ENCODE data around the gene PRKAR1A.

PRKAR1A gene

DNA sequence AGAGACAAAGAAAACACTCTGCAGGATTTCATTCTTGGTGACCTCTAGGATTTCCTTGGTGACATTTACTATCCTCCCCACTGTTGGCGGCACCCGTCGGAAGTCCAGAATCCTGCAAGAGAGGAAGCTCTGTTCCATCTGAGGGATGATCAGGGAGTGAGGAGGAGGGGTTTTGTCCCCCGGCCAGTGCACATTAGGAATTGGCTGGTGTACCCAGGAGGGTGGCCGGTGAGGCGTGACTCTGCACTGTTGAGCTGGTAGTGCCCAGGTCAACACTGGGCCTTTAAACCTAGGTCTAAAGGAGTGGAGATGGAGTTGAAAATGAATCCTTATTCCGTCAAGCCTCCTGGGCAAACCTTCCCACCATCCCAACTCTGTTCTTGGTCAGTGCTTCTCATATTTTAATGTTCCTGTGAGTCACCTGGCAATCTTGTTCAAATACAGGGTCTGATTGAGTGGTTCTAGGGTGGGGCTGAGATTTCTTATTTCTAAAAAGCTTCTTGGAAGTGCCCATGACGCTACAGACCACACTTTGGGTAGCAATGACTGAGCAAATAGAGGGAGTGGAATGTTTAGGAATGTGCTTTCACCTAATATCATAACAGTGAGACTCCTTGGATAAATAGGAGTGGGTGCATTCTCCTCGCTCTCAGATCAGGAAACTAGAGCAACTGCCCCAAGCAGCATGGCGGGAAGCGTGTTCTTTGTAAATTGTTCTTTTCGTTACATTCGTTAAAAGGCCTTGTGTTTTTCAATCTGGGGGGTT is 30.7 kb downstream of the PRKAR1A start:
- DNase-seq (ENCODE audit: low read depth): no peak

DNA sequence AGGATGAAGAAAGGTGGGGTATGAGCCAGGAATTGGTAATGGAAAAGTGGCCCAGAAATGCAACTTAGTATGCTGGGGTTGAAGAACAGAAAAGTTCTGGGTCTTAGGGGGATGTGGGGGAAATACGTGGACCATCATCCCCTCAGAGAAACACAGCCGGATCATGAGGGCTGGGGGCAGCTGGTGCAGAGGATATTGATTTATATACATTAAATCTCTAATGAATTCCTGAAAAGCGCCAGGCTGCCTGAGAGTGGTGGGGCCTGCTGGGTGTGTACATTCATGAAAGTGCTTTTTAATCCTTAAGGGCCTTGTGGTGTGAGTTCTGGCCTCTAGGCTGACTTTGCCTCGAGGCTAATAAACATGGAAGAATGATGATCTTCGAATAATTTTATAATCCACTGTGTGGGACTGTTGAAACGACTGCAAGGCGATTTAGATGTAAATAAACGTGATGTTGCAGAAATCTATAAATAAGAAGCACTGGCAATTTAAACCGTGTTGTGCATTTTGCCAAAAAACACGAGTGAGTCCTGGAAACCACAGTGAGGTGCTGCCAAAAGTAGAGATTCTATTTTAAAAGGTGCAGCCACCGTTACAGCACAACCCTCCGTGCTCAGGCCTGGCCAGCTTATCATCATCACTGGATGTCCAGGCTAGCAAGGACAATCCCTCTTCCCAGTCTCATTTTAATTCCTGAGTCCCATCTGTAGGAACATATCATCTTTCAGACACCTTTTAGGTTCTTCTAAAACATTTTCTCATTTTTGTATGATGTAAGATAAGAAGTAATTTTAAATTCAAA is 32.1 kb downstream of the PRKAR1A start:
- no peak for DNase-seq (ENCODE audit: low read depth)

DNA sequence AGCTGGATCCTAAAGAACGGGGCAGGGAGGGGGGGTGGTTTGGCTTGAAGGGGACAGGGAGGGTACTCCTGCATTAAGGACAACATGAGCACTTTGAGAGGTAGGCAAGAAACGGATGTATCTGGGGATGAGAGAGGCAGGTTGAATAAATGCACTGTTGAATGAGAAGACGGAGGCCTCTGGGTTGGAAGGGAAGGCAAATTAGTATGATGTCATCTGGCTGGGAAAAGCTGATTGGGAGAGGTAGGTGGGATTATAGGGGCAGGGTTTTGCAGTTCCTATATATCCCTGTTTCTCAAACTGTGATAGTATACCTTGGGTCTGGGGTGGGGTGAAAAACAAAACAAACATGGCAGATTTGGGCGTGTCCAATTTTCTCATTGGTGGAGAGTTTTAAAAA is 44.3 kb downstream of the PRKAR1A start:
- DNase-seq (ENCODE audit: low read depth): no peak

DNA sequence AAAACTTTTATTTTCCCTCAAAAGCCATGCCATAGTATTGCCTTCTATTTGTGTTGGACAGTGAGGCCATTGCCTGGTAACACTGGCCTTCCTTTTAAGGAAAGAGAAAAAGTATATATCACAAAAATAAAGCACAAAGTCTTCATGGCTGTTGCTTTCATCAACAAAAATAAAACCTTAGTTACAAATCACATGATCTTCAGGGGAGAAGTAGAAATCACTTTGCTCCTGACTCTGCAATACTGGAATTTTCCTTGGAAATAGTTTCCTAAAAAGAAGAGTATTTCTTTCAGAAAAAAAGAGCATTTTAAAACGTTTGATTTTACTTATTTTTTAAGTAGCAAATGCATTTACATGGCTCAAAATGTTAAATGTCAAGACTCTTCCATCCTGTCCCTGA is 47.1 kb downstream of the PRKAR1A start:
- no peak for DNase-seq (ENCODE audit: low read depth)

DNA sequence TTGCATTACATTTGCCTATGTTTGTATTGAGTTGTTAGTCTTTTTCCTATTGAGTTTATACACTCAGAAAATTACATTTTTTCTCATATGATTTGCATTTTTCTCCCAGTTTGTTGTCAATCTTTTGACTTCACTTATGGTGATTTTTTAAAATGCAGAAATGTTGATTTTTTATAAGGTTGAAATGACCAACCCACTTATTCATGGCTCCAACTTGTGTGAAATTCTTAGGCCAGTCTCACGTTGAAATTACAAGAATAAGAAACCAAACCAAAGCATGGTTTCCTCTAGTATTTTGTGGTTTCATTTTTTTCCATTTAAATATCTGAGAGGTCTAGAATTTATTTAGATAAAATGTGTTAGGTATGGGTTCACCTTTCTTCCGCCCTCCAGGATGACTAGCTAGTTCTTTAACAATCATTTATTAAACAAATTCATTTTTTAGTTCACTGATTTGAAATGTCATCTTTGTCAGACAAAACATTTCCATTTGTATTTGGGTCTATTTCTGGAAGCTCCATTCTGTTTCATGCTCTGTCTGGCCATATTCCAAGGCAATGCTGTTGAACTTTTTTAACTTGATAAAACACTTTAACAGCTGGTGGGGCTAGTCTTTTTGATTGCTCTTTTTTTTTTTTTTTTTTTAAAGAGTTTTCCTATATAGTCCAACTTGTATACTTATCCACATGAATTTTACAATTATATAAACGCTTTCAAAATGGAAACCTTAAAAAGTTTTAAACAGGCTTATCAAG is 48.9 kb downstream of the PRKAR1A start:
- no peak for DNase-seq (ENCODE audit: low read depth)

DNA sequence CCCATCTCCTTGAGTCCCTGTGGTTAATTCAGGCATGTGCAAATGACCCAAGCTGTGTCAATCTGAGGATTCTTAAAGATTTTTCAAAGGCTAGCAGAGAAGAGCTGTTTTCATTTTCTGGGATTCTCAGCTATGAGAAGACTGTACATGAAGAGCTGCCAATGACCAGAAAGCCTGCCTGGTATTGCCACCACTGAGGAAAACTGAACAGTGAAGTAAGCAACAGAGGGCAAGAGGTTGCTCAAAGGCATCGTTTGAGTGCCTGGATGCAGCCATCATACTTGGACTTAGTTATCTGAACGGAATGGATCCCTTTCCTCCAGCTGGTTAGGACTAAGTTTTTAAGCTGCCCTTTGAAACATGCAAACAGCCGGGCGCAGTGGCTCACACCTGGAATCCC is 50.5 kb downstream of the PRKAR1A start:
- no peak for DNase-seq (ENCODE audit: low read depth)

DNA sequence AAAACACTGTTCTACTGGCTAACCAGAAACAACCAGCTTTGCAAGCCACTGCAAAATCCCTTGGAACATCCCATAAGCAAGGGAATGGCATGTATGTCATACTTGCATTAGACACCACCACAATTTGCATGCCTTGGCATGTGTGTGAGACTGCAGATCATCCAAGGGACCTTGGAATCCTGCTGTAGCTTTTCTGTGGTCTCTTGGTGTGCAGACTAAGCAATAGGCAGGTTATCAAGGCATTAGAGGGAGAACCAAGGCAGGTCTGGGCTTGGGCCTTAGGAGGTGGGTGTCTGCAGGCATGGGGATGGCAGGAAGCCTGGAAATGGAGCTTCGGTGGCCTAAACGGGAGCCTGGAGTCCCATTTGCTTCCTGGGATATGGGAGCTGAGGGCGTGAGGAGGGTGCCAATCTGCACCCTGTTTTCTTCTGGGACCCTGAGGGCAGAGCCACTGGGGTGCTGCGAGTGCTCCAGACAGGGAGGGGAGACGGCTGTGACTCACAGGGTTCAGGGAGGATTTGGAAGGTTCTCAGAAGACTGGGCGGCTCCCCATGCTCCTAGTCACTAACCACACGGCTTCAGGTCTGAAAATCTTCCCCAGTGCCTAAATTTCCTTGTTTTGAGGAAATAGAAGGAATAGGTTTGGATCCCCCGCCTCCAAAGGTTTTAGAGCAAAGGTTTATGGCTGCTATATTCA is 52.3 kb downstream of the PRKAR1A start:
- no peak for DNase-seq (ENCODE audit: low read depth)

DNA sequence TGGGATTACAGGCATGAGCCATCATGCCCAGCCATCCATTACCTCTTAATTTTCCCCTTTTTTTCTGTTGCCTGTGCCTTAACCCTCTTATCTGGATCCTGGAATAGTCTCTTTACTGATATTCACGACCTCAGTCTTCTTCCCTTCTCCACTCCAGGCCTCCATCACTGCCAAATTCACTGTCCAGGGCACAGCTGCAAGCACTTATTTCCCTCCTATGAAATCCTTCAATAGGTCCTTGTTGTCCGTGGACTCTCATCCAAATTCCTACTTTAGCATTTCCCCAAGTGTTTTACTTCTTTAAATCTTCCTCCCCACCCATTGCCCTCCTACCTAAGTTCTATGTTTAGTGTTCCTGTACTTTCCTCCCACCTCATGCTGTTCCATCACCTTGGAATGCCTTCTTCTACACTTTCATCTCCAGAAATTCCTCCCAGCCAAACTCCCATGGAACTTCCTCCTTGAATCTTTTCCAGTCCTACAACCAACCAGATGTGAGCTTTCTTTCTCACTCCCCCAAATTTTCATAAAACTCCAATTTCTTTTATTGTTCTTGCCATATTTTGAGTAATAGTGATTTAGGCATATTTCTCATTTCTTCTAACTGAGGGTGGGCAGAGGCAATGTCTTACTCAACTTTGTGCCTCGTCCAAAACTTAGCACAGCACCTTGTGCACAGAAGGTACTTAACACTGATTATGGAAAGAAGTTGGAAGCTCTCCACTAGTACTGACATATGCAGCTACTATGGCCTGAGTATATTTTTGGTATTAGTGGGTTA is 53.6 kb downstream of the PRKAR1A start:
- DNase-seq (ENCODE audit: low read depth): no peak

DNA sequence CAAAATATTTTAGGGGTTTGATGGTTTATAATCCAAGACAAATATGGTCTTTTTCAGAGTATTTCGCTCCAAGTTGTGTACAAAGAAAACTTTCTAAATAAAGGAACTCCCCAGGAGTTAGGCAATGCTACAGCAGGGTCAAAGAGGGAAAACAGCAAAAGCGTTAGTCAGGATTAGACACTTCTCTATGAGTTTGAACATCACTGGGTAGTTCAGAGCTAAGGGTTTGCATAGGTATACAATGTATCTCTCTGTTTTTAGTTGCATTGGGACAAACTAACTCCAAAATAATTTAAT is 54.2 kb downstream of the PRKAR1A start:
- no peak for DNase-seq (ENCODE audit: low read depth)

DNA sequence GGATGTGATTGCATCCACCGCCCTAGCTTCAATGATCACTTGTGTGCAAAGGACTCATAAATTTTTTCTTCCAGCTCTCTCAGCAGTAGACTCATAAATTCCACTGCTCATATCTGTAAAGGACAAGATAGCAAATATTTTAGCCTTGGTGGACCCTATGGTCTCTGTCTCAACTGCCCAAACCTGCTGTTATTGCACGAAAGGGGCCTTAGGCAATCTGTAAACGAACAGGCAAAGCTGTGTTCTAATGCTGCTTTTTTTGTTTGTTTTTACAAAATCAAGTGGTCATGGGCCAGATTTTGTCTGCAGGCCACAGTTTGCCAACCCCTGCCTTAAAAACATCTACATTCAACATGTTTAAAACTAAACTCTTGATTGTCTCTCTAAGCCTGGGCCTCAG is 54.8 kb downstream of the PRKAR1A start:
- no peak for DNase-seq (ENCODE audit: low read depth)

DNA sequence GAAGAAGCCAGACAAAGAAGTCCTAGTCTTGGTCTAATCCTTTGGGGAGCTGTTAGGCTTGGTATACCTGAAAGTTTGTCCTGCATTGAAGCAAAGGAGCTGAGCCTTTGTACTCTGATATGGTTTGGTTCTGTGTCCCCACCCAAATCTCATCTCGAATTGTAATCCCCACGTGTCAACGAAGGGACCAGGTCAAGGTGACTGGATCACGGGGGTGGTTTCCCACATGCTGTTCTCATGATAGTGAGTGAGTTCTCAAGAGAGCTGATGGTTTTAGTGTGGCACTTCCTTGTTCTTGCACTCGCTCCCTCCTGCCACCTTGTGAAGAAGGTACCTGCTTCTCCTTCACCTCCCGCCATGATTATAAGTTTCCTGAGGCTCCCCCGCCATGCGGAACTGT is 55.4 kb downstream of the PRKAR1A start:
- DNase-seq (ENCODE audit: low read depth): no peak

DNA sequence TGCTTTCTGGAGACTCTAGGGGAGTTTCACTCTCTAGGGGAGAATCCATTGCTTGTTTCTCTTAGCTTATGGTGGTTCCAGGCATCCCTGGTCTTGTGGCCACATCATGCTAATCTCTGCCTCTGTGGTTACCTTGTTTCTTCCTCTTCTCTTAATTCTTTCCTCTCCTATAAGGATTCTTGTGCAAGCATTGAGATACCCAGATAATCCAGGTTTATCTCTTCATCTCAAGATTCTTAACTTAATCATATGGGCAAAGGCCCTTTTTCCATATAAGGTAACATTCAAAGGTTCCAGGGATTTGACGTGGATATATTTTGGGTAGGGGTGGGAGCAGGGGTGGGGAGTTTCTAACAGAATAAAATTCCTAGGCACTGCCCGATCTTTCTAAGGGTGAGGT is 56.4 kb downstream of the PRKAR1A start:
- DNase-seq (ENCODE audit: low read depth): no peak

DNA sequence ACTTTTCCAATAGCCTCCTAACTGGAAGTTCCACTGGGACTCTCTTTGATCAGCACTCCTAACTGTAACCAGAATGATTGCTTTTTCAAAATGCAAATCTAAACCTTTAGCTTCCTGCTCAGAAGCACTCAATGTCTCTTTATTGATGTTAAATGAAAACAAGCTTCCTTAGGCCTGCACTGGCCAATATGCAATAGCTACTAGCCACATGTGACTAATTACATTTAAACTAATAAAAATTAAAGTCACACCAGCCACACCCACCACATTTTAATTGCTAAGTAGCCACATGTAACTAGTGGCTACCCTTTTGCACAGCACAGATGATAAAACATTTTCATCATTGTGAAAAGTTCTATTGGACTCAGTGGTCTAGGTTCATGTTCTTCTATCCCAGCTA is 57.1 kb downstream of the PRKAR1A start:
- no peak for DNase-seq (ENCODE audit: low read depth)

DNA sequence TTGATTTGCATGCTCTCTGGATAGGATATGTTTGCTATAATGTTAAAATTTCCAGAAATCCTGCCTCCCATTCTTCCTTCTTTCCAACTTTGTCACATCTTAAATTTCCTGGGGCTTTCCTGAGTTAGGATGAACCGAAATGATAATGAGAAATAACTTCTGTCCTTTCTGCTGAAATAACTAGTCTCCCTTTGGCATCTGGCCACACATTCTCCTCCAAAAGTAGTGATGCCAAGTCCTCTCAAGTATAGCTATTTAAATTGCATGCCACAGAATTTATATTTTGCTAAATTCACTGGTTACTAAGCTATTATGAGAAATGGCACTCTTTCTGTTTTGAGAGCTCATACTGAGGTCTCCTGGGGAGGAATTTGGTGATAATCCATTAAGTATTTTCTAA is 58.3 kb downstream of the PRKAR1A start:
- DNase-seq (ENCODE audit: low read depth): no peak

DNA sequence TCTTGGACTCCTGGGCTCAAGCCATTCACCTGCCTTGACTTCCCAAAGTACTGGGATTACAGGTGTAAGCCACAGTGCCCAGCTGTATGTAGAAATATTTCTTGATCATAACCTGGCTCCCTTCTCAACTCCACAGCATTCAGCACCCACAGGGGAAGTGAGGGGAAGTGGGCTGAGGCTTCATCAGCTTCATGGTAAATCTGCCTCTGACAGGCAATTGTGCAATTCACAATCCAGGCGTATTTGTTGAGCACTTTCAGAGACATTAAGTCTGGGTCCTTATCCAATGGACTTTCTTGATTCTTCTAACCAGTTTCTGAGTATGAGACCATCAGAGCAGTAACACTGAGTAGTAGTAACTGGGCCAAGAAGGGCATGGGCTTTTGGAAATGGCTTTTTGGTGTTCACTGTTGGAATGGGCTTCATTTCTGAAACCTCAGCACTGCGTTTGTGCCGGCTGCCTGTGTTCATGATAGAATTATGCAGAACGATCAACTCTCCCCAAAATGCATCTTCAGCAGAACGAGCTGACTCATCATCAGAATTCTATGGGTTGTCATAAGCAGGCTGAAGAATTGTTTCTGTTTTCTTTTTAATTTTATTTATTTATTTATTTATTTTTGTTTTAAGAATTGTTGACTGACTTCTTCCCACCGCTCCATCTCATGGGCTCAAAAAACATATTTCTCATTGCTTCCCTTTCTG is 60.1 kb downstream of the PRKAR1A start:
- DNase-seq (ENCODE audit: low read depth): no peak

DNA sequence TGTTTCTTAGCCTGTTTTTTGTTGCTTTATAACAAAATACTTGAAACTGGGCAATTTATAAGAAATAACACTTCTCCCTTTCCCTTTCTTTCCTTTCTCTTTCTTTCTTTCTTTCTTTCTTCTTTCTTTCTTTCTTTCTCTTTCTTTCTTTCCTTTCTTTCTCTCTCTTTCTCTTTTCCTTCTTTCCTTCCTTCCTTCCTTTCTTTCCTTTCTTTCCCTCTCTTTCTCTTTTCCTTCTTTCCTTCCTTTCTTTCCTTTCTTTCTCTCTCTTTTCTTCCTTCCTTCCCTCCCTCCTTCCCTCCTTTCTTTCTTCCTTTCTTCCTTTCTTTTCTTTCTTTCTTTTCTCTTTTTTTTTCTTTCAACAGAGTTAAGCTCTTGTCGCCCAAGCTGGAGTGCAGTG is 61.1 kb downstream of the PRKAR1A start:
- no peak for DNase-seq (ENCODE audit: low read depth)

DNA sequence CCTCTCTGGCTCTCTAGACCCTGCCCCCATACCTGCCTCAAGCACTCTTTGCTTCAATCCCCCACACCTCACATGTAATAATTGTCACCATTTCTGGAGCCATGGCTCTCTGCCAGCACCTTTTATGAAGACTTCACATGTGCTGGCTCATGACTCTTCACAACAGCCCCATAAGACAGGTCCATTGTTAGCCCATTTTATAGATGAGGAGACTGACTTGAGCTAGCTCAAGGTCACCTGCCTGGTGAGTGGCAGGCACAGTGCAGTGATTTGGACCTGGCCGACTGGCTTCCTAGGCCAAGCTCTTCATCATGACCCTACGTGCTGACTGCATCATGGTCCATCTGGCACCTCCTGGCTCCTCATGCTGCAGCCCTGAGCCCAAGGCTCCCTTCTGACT is 63.9 kb downstream of the PRKAR1A start:
- no peak for DNase-seq (ENCODE audit: low read depth)

DNA sequence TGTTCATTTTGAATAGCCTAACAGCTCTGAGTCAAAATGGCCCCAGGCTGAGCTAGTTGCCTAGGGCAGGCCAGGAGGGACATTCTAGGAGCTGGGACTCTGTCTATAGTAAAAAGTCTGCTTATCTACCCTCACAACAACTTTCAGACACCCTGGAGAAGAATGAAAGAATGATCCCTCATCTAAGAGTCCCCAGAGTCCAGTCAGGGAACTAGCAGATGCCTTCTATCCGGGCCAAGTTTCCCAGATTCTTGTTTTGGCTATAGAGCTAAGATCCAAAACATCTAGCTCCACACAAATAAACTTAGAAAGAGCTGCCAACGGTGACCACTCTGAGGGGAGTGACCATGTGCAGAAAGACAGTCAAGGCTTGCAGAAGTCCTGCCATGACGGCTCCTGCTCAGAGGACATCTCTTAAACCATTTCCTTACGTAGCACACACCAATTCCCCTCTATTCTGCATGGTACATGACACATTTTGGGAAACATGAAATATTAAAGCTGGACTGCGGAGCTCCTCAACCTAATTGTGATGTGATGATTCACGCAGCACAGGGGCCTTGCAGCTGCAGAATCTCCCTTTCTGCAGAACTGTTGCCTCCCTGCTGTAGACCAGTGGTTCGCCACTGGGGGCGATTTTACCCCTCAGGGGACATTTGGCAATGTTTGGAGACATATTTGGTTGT is 64.7 kb downstream of the PRKAR1A start:
- no peak for DNase-seq (ENCODE audit: low read depth)

DNA sequence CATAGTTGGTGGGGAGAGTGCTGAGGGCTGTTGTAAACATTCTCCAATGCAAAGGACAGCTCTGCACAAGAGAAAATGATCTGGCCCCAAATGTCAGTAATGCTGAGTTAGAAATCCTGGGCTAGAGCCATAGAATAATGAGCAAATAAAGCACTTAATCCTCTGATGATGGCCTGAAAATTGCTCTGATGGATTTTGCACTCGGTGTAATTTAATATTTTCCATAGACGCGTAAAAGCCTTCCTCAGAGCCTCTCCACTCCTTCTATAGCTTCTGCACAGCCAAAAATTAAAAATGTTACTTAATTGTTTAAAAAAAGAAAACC is 65.2 kb downstream of the PRKAR1A start:
- no peak for DNase-seq (ENCODE audit: low read depth)

DNA sequence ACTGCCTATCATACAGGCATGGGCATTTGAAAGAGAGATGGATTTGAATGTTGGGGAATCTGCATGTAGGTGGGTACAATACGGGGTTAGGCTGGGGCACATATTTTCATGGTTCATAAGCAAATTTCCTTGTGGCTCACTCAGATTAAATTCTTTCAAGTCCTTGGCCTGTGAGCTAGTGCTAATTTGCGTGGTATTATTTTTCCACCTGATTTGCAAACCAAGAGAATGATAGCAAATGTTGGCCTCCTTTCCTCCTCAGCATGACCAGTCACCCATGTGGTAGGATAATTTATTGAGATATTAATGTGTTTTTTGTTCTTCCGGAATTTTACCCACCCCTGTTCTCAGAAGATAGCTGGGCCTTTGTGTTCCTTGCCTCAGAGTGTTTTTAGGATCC is 66.0 kb downstream of the PRKAR1A start:
- no peak for DNase-seq (ENCODE audit: low read depth)
